HEK293 (cell line): ENCODE data around the gene RBM42.

Experiments
- CTCF ChIA-PET: fragments of 350-600 bp; formaldehyde crosslinking; extraction: SDS; loops from one replicate; lab custom pipeline; 2021; ENCODE audit warnings: antibody characterized with exemption; lab: Yijun Ruan, JAX
- POLR2A ChIA-PET: fragments of 300-600 bp; formaldehyde crosslinking; extraction: SDS; loops from one replicate; lab custom pipeline; 2020; ENCODE audit warnings: antibody characterized with exemption, inconsistent platforms; lab: Yijun Ruan, JAX
- H3K27ac ChIP-seq: fragments of 200-500 bp; sonication (Bioruptor generic); 2 replicates; pipeline ENCODE4 v1.5.1; 2014; ENCODE audit warnings: low read depth, low read length, control low read depth, inconsistent platforms; ENCODE audit errors: extremely low read depth
- H3K36me3 ChIP-seq, 2 experiments: fragments of 200-500 bp in 1 of 2; sonication (Bioruptor generic) in 1 of 2; 1 replicate in 1 of 2; 2 replicates in 1 of 2; pipeline ENCODE4 v1.5.1; 2014 to 2017; ENCODE audit warnings: inconsistent platforms in 2 of 2, low read length in 2 of 2; ENCODE audit not compliant: control insufficient read depth in 2 of 2, insufficient read depth in 1 of 2
- H3K4me1 ChIP-seq: fragments of 200-500 bp; sonication (Bioruptor generic); 2 replicates; pipeline ENCODE4 v1.5.1; 2014; ENCODE audit warnings: mild to moderate bottlenecking, low read length, inconsistent platforms; ENCODE audit not compliant: control insufficient read depth, insufficient read depth
- H3K4me3 ChIP-seq: 2 replicates; pipeline ENCODE4 v1.5.1; 2011; ENCODE audit warnings: low read depth, mild to moderate bottlenecking, control low read depth, low read length, moderate library complexity
- H3K9me3 ChIP-seq: fragments of 200-500 bp; sonication (Bioruptor generic); 2 replicates; pipeline ENCODE4 v1.5.1; 2014; ENCODE audit warnings: low read depth, low read length, inconsistent platforms; ENCODE audit not compliant: control insufficient read depth, insufficient read depth
- GLIS2 ChIP-seq: fragments of 450-650 bp; formaldehyde crosslinking; IDR thresholded peaks from 2 replicates; pipeline ENCODE4 v1.5.1; 2016; ENCODE audit warnings: missing biosample characterization, missing genetic modification characterization
- KLF1 ChIP-seq: fragments of 450-650 bp; formaldehyde crosslinking; IDR thresholded peaks from 2 replicates; pipeline ENCODE4 v1.5.1; 2016; ENCODE audit warnings: missing biosample characterization, missing genetic modification characterization
- KLF17 ChIP-seq: fragments of 450-650 bp; formaldehyde crosslinking; IDR thresholded peaks from 2 replicates; pipeline ENCODE4 v1.5.1; 2016; ENCODE audit warnings: missing biosample characterization, missing genetic modification characterization
- KLF8 ChIP-seq: fragments of 450-650 bp; formaldehyde crosslinking; IDR thresholded peaks from 2 replicates; pipeline ENCODE4 v1.5.1; 2016; ENCODE audit warnings: missing biosample characterization, missing genetic modification characterization
- KLF9 ChIP-seq: fragments of 450-650 bp; formaldehyde crosslinking; IDR thresholded peaks from 2 replicates; pipeline ENCODE4 v1.5.1; 2016; ENCODE audit warnings: missing biosample characterization, missing genetic modification characterization, low read depth
- PATZ1 ChIP-seq: fragments of 450-650 bp; formaldehyde crosslinking; IDR thresholded peaks from 2 replicates; pipeline ENCODE4 v1.5.1; 2016; ENCODE audit warnings: missing biosample characterization, missing genetic modification characterization
- PRDM1 ChIP-seq: fragments of 450-650 bp; formaldehyde crosslinking; IDR thresholded peaks from 2 replicates; pipeline ENCODE4; 2016; ENCODE audit warnings: missing biosample characterization, missing genetic modification characterization
- SP3 ChIP-seq: fragments of 450-650 bp; formaldehyde crosslinking; IDR thresholded peaks from 2 replicates; pipeline ENCODE4 v1.5.1; 2016; ENCODE audit warnings: missing biosample characterization, missing genetic modification characterization
- TCF7L2 ChIP-seq: IDR thresholded peaks from 2 replicates; pipeline ENCODE4 v1.6.1; 2011; ENCODE audit warnings: low read depth, mild to moderate bottlenecking, inconsistent platforms, low read length, moderate library complexity, borderline replicate concordance
- ZBTB17 ChIP-seq: fragments of 450-650 bp; formaldehyde crosslinking; IDR thresholded peaks from 2 replicates; pipeline ENCODE4 v1.5.1; 2016; ENCODE audit warnings: missing biosample characterization, missing genetic modification characterization
- ZBTB21 ChIP-seq: fragments of 450-650 bp; formaldehyde crosslinking; IDR thresholded peaks from 2 replicates; pipeline ENCODE4 v1.5.1; 2017; ENCODE audit warnings: missing biosample characterization, missing genetic modification characterization
- ZBTB26 ChIP-seq: fragments of 450-650 bp; formaldehyde crosslinking; optimal IDR thresholded peaks from 2 replicates; pipeline ENCODE3; 2016; ENCODE audit warnings: missing biosample characterization, mild to moderate bottlenecking, missing genetic modification characterization
- ZEB2 ChIP-seq: fragments of 450-650 bp; formaldehyde crosslinking; IDR thresholded peaks from 2 replicates; pipeline ENCODE4 v1.5.1; 2016; ENCODE audit warnings: missing biosample characterization, missing genetic modification characterization
- ZFP69B ChIP-seq: fragments of 450-650 bp; formaldehyde crosslinking; IDR thresholded peaks from 2 replicates; pipeline ENCODE4 v1.5.1; 2016; ENCODE audit warnings: missing biosample characterization, missing genetic modification characterization
- ZIC2 ChIP-seq: fragments of 450-650 bp; formaldehyde crosslinking; IDR thresholded peaks from 2 replicates; pipeline ENCODE4 v1.5.1; 2016; ENCODE audit warnings: missing biosample characterization, missing genetic modification characterization
- ZNF10 ChIP-seq: fragments of 450-650 bp; formaldehyde crosslinking; IDR thresholded peaks from 2 replicates; pipeline ENCODE4 v1.5.1; 2017; ENCODE audit warnings: missing biosample characterization, missing genetic modification characterization
- ZNF121 ChIP-seq: fragments of 450-650 bp; formaldehyde crosslinking; IDR thresholded peaks from 2 replicates; pipeline ENCODE4 v1.5.1; 2016; ENCODE audit warnings: missing biosample characterization, missing genetic modification characterization
- ZNF146 ChIP-seq: fragments of 450-650 bp; formaldehyde crosslinking; IDR thresholded peaks from 2 replicates; pipeline ENCODE4 v1.5.1; 2016; ENCODE audit warnings: missing biosample characterization, missing genetic modification characterization
- ZNF239 ChIP-seq: fragments of 450-650 bp; formaldehyde crosslinking; IDR thresholded peaks from 2 replicates; pipeline ENCODE4 v1.5.1; 2016; ENCODE audit warnings: missing biosample characterization, missing genetic modification characterization
- ZNF335 ChIP-seq: fragments of 450-650 bp; formaldehyde crosslinking; conservative IDR thresholded peaks from 2 replicates; pipeline ENCODE4 v1.5.1; 2016; ENCODE audit warnings: missing biosample characterization, missing genetic modification characterization
- ZNF362 ChIP-seq: fragments of 450-650 bp; formaldehyde crosslinking; IDR thresholded peaks from 2 replicates; pipeline ENCODE4 v1.5.1; 2016; ENCODE audit warnings: missing biosample characterization, missing genetic modification characterization
- ZNF366 ChIP-seq: fragments of 450-650 bp; formaldehyde crosslinking; conservative IDR thresholded peaks from 2 replicates; pipeline ENCODE4 v1.5.1; 2016; ENCODE audit warnings: missing biosample characterization, missing genetic modification characterization
- ZNF514 ChIP-seq: fragments of 450-650 bp; formaldehyde crosslinking; IDR thresholded peaks from 2 replicates; pipeline ENCODE4 v1.5.1; 2016; ENCODE audit warnings: missing biosample characterization, missing genetic modification characterization
- ZNF549 ChIP-seq: fragments of 450-650 bp; IDR thresholded peaks from 2 replicates; pipeline ENCODE4 v1.5.1; 2018; ENCODE audit warnings: missing biosample characterization, missing genetic modification characterization, mild to moderate bottlenecking, inconsistent platforms, moderate library complexity
- ZNF629 ChIP-seq: fragments of 450-650 bp; formaldehyde crosslinking; IDR thresholded peaks from 2 replicates; pipeline ENCODE4 v1.5.1; 2017; ENCODE audit warnings: missing biosample characterization, missing genetic modification characterization

Gene RBM42

GRCh38 chr19:35670686-35671085, 41.9 kb downstream of the RBM42 start:
- Histone ChIP-seq H3K36me3 (no peaks in the 10 kb centered on the region; a peak in 1 of 3 replicates), H3K4me3 (no peak overlapping the region)
- TF ChIP-seq ZNF121 (tag by site-specific recombination) (peak; percentile 79), ZNF549 (tag by site-specific recombination) (no peak), ZNF514 (no peak)
- TF ChIP-seq, all 188 proteins: peak for 1
- peaks cover 6% of the 10 kb centered on the region for H3K4me1 ChIP-seq
- no peak overlapping the region for H3K27ac ChIP-seq
- ChIA-PET POLR2A (interaction anchor here (0.6 to 2.5 kb wide), 2 partner anchors 23 to 122 kb away, joined by 3 to 11 read pairs; partner anchors contain the start of gene COX6B1), CTCF (no interaction called here)
- no peaks in the 10 kb centered on the region for H3K9me3 ChIP-seq

GRCh38 chr19:35671818-35672217, 43.0 kb downstream of the RBM42 start:
- TF ChIP-seq PRDM1 (peak; percentile 63), ZNF335 (tag by site-specific recombination) (peak; percentile 25; the same call in 1 of the 2 replicates), ZNF362 (no peak), ZIC2 (tag by site-specific recombination) (peak; percentile 12; the same call in 1 of the 2 replicates)
- ChIA-PET POLR2A (interaction anchor here (0.6 to 2.8 kb wide), 4 partner anchors 24 to 219 kb away, joined by 4 to 25 read pairs (median 12); partner anchors contain the start of gene COX6B1), CTCF (interaction anchor here (0.6 to 1.1 kb wide), 5 partner anchors 10 to 352 kb away, joined by 3 to 6 read pairs (median 3); no protein-coding TSS in a partner anchor)
- Histone ChIP-seq H3K36me3 (no peaks in the 10 kb centered on the region; a peak in 1 of 3 replicates), H3K27ac (no peak overlapping the region), H3K4me3 (no peak overlapping the region), H3K9me3 (no peaks in the 10 kb centered on the region), H3K4me1 (peaks cover 6% of the 10 kb centered on the region)

- ChIA-PET CTCF (interaction anchor here (0.6 to 1.9 kb wide), 14 partner anchors 11 to 186 kb away, joined by 3 to 12 read pairs (median 4); no protein-coding TSS in a partner anchor), POLR2A (interaction anchor here (0.5 to 2.8 kb wide), 9 partner anchors 9 to 146 kb away, joined by 3 to 25 read pairs (median 5); partner anchors contain the start of gene COX6B1)
- peaks cover 6% of the 10 kb centered on the region for H3K4me1 ChIP-seq
- peak overlapping the region; percentile 33 for H3K4me3 ChIP-seq
- no peaks in the 10 kb centered on the region; a peak in 1 of 3 replicates for H3K36me3 ChIP-seq
- peak overlapping the region; percentile 41; the same call in 1 of the 2 replicates for H3K27ac ChIP-seq
- H3K9me3 ChIP-seq, result no peaks in the 10 kb centered on the region
- no peak for TF ChIP-seq ZNF146
- 0 out of 2 replicates have a peak, but pooled peaks have one; percentile 43 for TF ChIP-seq GLIS2 (tag by site-specific recombination)
- peak; percentile 17; the same call in 1 of the 2 replicates for TF ChIP-seq KLF1 (tag by site-specific recombination)
- peak; percentile 68 for TF ChIP-seq PATZ1 (tag by site-specific recombination)
- TF ChIP-seq ZBTB21, result 0 out of 2 replicates have a peak, but pooled peaks have one; percentile 7
- TF ChIP-seq KLF8 (tag by site-specific recombination), result peak; percentile 16; the same call in 1 of the 2 replicates
- TF ChIP-seq ZEB2, result 0 out of 2 replicates have a peak, but pooled peaks have one; percentile 39
- peak; percentile 21; the same call in 1 of the 2 replicates for TF ChIP-seq ZNF10 (tag by site-specific recombination)
- TF ChIP-seq SP3, result peak; percentile 92
- peak; percentile 62 for TF ChIP-seq ZNF629
- peak; percentile 21 for TF ChIP-seq ZBTB26 (tag by site-specific recombination)
- no peak for TF ChIP-seq ZNF366 (tag by site-specific recombination)
- TF ChIP-seq KLF9 (tag by site-specific recombination), result peak; percentile 71; the same call in 1 of the 2 replicates
- TF ChIP-seq ZNF239, result no peak
- TF ChIP-seq ZBTB17, result peak; percentile 31; the same call in 1 of the 2 replicates
- 0 out of 2 replicates have a peak, but pooled peaks have one; percentile 7 for TF ChIP-seq ZFP69B (tag by site-specific recombination)
- TF ChIP-seq ZNF335 (tag by site-specific recombination), result peak; percentile 56; the same call in 1 of the 2 replicates
- TF ChIP-seq TCF7L2, result no peak
- 0 out of 2 replicates have a peak, but pooled peaks have one; percentile 14 for TF ChIP-seq KLF17 (tag by site-specific recombination)
Measured at GRCh38 chr19:35673121-35673804, 44.4 kb downstream of the RBM42 start.
